HepG2 (cell line): ENCODE data around the gene PRM2. TPM values are rescaled to one million over a fixed set of nuclear protein-coding genes. Genes with fewer than 3 reads are reported as not detected.
A peak's percentile ranks its signal among the peaks of the same experiment; 100 is the strongest.

Experiments
- CBFB ChIP-seq: sonication (generic); formaldehyde crosslinking; IDR thresholded peaks from 2 replicates; pipeline ENCODE4 v1.4.0; 2020; ENCODE audit warnings: missing genetic modification reagents
- CREM ChIP-seq, 2 experiments: sonication (generic) in 1 of 2; formaldehyde crosslinking in 1 of 2; IDR thresholded peaks; 2 replicates each; pipeline versions ENCODE4 v1.4.0 to v1.6.1; 2016 to 2020; ENCODE audit warnings: antibody characterized with exemption in 1 of 2, mild to moderate bottlenecking in 1 of 2, missing genetic modification reagents in 1 of 2
- ELF3 ChIP-seq: IDR thresholded peaks from 2 replicates; pipeline ENCODE4 v1.6.1; 2016; ENCODE audit warnings: missing genetic modification reagents, missing compliant biosample characterization
- EP300 ChIP-seq, 3 experiments: sonication (generic) in 1 of 3; formaldehyde crosslinking in 1 of 3; IDR thresholded peaks; 2 replicates each; pipeline versions ENCODE4 v1.5.1 to v1.6.1; 2011 to 2020; ENCODE audit warnings: low read depth in 2 of 3, low read length in 2 of 3, borderline replicate concordance in 1 of 3, improper control_type of control experiment in 1 of 3, mild to moderate bottlenecking in 1 of 3, missing genetic modification reagents in 1 of 3, moderate library complexity in 1 of 3
- PHF8 ChIP-seq: sonication (generic); formaldehyde crosslinking; IDR thresholded peaks from 2 replicates; pipeline ENCODE4 v1.5.0; 2020; ENCODE audit warnings: missing genetic modification reagents
- SP2 ChIP-seq: sonication (generic); formaldehyde crosslinking; IDR thresholded peaks from 2 replicates; pipeline ENCODE4 v1.5.1; 2020; ENCODE audit warnings: mild to moderate bottlenecking, missing genetic modification reagents
- TGIF2 ChIP-seq: IDR thresholded peaks from 2 replicates; pipeline ENCODE4 v1.6.1; 2016; ENCODE audit warnings: control low read depth, missing compliant biosample characterization
- ZFP36L2 ChIP-seq: sonication (generic); formaldehyde crosslinking; IDR thresholded peaks from 2 replicates; pipeline ENCODE4 v1.4.0; 2020; ENCODE audit warnings: missing genetic modification reagents
- ZFP82 ChIP-seq: sonication (generic); formaldehyde crosslinking; IDR thresholded peaks from 2 replicates; pipeline ENCODE4 v1.5.1; 2020; ENCODE audit warnings: mild to moderate bottlenecking, missing genetic modification reagents, borderline replicate concordance
- ZNF331 ChIP-seq: sonication (generic); formaldehyde crosslinking; IDR thresholded peaks from 2 replicates; pipeline ENCODE4 v1.4.0; 2020; ENCODE audit warnings: missing genetic modification reagents
- ZNF335 ChIP-seq: sonication (generic); formaldehyde crosslinking; IDR thresholded peaks from 2 replicates; pipeline ENCODE4 v1.4.0; 2020; ENCODE audit warnings: missing genetic modification reagents
- ZNF446 ChIP-seq: sonication (generic); formaldehyde crosslinking; IDR thresholded peaks from 2 replicates; pipeline ENCODE4 v1.5.0; 2020; ENCODE audit warnings: mild to moderate bottlenecking, missing genetic modification reagents
- ZNF709 ChIP-seq: sonication (generic); formaldehyde crosslinking; IDR thresholded peaks from 2 replicates; pipeline ENCODE4 v1.5.0; 2020; ENCODE audit warnings: mild to moderate bottlenecking, missing genetic modification reagents
- ZSCAN21 ChIP-seq: sonication (generic); formaldehyde crosslinking; IDR thresholded peaks from 2 replicates; pipeline ENCODE4 v1.8.0; 2022; ENCODE audit warnings: mild to moderate bottlenecking, missing genetic modification reagents, moderate library complexity, borderline replicate concordance
- polyA plus RNA-seq, 8 experiments: library from polyadenylated mRNA; depleted of rRNA in 3 of 8; stranded (reverse) in 7 of 8; unstranded in 1 of 8; fragments of >200 nt; fragmentation: Illumina TruSeq in 4 of 8; extraction: Trizol in 4 of 8; gene quantifications; 2 replicates each; pipeline versions ENCODE4 v1.2.1 to v1.2.3, GENCODE V29; 2011 to 2016; ENCODE audit warnings: low read depth in 4 of 8, missing spikeins in 1 of 8, mixed read lengths in 1 of 8; ENCODE audit not compliant: insufficient read depth in 1 of 8
- total RNA-seq, 5 experiments: library from RNA; depleted of rRNA; stranded (reverse); fragments of >200 nt; fragmentation: Illumina TruSeq; extraction: Trizol; gene quantifications; 2 replicates each; pipeline ENCODE4 v1.2.3, GENCODE V29; 2016; ENCODE audit warnings: low read depth in 1 of 5
- TF ChIP-seq, protein P1 (sequence below): sonication (generic); formaldehyde crosslinking; IDR thresholded peaks from 2 replicates; pipeline ENCODE4 v1.4.0; 2020; ENCODE audit warnings: mild to moderate bottlenecking, missing genetic modification reagents, borderline replicate concordance
- TF ChIP-seq, protein P2 (sequence below): sonication (generic); formaldehyde crosslinking; IDR thresholded peaks from 2 replicates; pipeline ENCODE4 v1.5.1; 2020; ENCODE audit warnings: mild to moderate bottlenecking, missing genetic modification reagents, moderate library complexity
- TF ChIP-seq, protein P3 (sequence below): sonication (generic); formaldehyde crosslinking; IDR thresholded peaks from 2 replicates; pipeline ENCODE4 v1.8.1; 2022; ENCODE audit warnings: low read depth, mild to moderate bottlenecking, missing genetic modification reagents
- TF ChIP-seq, protein P4 (sequence below): sonication (generic); formaldehyde crosslinking; IDR thresholded peaks from 2 replicates; pipeline ENCODE4 v1.9.0; 2022; ENCODE audit warnings: low read depth, missing genetic modification reagents

Gene PRM2
- total and polyA plus RNA-seq, 2 of the 13 experiments (the other 11 are each of a cell fraction or from before 2014, with no cell fraction given), result 0.54 TPM; not detected in 1

DNA sequence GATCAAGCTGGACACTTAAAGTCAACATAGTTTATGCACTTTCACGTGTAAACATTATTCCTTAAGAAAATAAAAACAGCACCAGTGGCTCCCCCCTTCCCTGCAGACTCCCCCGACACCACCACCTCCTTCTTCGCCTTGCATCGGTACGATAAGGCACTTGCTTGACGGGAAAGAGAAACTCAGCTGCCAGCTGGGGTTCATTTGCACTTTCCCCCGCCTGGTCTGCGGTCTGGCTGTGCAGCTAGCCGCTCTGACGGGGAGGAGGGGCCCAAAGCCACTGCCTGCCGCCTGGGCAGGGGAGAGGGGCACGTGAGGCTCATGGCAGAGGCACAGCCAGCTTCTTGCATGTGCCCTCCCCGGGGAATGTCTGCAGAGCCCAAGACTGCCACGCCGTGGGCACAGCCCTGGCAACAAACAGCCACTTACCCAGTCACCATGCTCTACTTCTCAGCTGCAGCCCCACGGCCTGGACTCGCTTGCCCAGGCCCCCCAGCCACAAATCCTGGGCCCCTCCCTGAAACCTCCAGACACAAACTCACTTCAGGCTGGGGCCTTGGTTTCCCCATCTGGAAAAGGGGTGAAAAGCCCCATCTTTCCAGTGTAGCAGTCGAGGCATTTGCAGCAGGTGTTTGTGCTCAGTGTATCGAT lies 21.3 kb upstream of the PRM2 start (continued):
- TF ChIP-seq, protein P1, sequence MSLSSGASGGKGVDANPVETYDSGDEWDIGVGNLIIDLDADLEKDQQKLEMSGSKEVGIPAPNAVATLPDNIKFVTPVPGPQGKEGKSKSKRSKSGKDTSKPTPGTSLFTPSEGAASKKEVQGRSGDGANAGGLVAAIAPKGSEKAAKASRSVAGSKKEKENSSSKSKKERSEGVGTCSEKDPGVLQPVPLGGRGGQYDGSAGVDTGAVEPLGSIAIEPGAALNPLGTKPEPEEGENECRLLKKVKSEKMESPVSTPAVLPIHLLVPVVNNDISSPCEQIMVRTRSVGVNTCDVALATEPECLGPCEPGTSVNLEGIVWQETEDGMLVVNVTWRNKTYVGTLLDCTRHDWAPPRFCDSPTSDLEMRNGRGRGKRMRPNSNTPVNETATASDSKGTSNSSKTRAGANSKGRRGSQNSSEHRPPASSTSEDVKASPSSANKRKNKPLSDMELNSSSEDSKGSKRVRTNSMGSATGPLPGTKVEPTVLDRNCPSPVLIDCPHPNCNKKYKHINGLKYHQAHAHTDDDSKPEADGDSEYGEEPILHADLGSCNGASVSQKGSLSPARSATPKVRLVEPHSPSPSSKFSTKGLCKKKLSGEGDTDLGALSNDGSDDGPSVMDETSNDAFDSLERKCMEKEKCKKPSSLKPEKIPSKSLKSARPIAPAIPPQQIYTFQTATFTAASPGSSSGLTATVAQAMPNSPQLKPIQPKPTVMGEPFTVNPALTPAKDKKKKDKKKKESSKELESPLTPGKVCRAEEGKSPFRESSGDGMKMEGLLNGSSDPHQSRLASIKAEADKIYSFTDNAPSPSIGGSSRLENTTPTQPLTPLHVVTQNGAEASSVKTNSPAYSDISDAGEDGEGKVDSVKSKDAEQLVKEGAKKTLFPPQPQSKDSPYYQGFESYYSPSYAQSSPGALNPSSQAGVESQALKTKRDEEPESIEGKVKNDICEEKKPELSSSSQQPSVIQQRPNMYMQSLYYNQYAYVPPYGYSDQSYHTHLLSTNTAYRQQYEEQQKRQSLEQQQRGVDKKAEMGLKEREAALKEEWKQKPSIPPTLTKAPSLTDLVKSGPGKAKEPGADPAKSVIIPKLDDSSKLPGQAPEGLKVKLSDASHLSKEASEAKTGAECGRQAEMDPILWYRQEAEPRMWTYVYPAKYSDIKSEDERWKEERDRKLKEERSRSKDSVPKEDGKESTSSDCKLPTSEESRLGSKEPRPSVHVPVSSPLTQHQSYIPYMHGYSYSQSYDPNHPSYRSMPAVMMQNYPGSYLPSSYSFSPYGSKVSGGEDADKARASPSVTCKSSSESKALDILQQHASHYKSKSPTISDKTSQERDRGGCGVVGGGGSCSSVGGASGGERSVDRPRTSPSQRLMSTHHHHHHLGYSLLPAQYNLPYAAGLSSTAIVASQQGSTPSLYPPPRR, result peak; percentile 38; the same call in 1 of the 2 replicates
- TF ChIP-seq, protein P2, sequence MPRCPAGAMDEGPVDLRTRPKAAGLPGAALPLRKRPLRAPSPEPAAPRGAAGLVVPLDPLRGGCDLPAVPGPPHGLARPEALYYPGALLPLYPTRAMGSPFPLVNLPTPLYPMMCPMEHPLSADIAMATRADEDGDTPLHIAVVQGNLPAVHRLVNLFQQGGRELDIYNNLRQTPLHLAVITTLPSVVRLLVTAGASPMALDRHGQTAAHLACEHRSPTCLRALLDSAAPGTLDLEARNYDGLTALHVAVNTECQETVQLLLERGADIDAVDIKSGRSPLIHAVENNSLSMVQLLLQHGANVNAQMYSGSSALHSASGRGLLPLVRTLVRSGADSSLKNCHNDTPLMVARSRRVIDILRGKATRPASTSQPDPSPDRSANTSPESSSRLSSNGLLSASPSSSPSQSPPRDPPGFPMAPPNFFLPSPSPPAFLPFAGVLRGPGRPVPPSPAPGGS, result no peak; the same call in 1 of the 2 replicates
- TF ChIP-seq CBFB (peak; percentile 96), ZFP36L2 (CRISPR knock-in tag) (no peak), ZFP82 (CRISPR knock-in tag) (peak; percentile 87; the same call in 1 of the 2 replicates), ELF3 (CRISPR knock-in tag) (no peak; the same call in 1 of the 2 replicates), EP300 (IDR thresholded peaks at IDR 0.05; ENCODE audit: low read depth in 2 of 2, low read length in 2 of 2) (peak in 1 of 2 experiments; percentile 31; a peak in 1 of 4 replicates), EP300 (CRISPR knock-in tag; IDR thresholded peaks at IDR 0.05; ENCODE audit: borderline replicate concordance) (no peak; the same call in 1 of the 2 replicates), CREM (IDR thresholded peaks at IDR 0.05) (no peak), CREM (CRISPR knock-in tag; IDR thresholded peaks at IDR 0.05) (no peak), ZNF331 (CRISPR knock-in tag) (peak; percentile 80), SP2 (CRISPR knock-in tag) (no peak), ZNF335 (CRISPR knock-in tag) (no peak), PHF8 (CRISPR knock-in tag) (peak; percentile 52; the same call in 1 of the 2 replicates), TGIF2 (CRISPR knock-in tag) (0 out of 2 replicates have a peak, but pooled peaks have one; percentile 74), ZNF709 (CRISPR knock-in tag) (peak; percentile 56; the same call in 1 of the 2 replicates), ZNF446 (no peak), ZSCAN21 (CRISPR knock-in tag) (peak; percentile 62; the same call in 1 of the 2 replicates)
- TF ChIP-seq, protein P3, sequence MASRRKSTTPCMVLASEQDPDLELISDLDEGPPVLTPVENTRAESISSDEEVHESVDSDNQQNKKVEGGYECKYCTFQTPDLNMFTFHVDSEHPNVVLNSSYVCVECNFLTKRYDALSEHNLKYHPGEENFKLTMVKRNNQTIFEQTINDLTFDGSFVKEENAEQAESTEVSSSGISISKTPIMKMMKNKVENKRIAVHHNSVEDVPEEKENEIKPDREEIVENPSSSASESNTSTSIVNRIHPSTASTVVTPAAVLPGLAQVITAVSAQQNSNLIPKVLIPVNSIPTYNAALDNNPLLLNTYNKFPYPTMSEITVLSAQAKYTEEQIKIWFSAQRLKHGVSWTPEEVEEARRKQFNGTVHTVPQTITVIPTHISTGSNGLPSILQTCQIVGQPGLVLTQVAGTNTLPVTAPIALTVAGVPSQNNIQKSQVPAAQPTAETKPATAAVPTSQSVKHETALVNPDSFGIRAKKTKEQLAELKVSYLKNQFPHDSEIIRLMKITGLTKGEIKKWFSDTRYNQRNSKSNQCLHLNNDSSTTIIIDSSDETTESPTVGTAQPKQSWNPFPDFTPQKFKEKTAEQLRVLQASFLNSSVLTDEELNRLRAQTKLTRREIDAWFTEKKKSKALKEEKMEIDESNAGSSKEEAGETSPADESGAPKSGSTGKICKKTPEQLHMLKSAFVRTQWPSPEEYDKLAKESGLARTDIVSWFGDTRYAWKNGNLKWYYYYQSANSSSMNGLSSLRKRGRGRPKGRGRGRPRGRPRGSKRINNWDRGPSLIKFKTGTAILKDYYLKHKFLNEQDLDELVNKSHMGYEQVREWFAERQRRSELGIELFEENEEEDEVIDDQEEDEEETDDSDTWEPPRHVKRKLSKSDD (CRISPR knock-in tag), result peak; percentile 69; the same call in 1 of the 2 replicates
- TF ChIP-seq, protein P4, sequence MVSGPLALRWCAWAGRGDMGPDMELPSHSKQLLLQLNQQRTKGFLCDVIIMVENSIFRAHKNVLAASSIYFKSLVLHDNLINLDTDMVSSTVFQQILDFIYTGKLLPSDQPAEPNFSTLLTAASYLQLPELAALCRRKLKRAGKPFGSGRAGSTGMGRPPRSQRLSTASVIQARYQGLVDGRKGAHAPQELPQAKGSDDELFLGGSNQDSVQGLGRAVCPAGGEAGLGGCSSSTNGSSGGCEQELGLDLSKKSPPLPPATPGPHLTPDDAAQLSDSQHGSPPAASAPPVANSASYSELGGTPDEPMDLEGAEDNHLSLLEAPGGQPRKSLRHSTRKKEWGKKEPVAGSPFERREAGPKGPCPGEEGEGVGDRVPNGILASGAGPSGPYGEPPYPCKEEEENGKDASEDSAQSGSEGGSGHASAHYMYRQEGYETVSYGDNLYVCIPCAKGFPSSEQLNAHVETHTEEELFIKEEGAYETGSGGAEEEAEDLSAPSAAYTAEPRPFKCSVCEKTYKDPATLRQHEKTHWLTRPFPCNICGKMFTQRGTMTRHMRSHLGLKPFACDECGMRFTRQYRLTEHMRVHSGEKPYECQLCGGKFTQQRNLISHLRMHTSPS, result peak; percentile 99
